K562 treated with DMSO at 1 percent for 24 hours (cell line): ENCODE data around the gene LRRK1. TPM values are rescaled to one million over a fixed set of nuclear protein-coding genes. Genes with fewer than 3 reads are reported as not detected.

ENCODE experiments used
- total RNA-seq: library from RNA; unstranded; fragments of 300-600 nt; gene quantifications from 2 replicates; pipeline ENCODE4 v1.2.3, GENCODE V29; 2022; ENCODE audit warnings: low read depth; ENCODE audit not compliant: insufficient read depth

LRRK1 gene
- 0.36 and 0.42 TPM in 2 replicates for total RNA-seq

DNA sequence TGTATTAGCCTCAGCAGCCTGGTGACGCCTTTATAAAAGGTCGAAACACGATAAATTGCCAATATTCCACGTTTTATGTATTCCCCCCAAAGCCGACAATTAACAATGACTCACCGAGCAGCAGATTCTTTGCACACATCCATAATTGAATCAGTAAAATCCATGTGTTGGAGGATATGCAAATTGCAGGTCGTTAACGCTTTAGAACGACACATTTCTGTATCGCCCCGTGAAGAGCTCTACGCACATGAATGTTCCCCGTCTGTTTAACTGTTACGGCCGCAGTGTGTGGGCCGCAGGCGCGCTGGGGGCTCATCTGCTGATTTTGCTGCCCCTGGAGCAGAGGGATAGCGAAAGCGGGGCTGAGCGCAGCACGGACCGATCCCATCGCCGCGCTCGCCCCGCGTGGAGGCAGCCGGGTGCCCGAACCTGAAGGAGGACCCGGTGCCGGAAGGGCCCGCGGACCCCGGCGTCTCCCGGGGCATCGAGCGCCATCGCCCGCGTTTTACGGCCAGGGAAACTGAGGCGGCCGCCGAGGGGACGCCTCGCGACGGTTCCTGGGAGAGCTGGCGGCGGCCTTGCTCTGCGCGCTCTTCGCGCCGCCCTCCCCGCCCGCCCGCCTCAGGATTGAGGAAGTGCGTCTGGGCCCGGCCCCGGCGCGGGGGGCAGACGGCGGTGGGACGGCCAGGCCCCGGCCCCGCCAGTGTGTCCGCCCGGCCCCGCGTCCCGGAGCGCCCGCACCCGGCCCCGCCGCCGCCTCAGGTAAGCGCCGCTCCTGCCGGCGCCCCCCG is at the start of gene LRRK1:
Gene LRRK1, plus strand, starts transcription at position 668 of the 791 bp plus-strand sequence. CDS start 5,276 bp downstream, outside the sequence.

GRCh38 chr15:100879464-100880138 is 39.6 kb upstream of the LRRK1 start, which contains the start of gene ALDH1A3:
Gene ALDH1A3 (plus strand): TSS chr15:100879831. CDS start chr15:100879908, 77 bp downstream.

Other genes starting within 250 kb of the LRRK1 start
- not detected in 2 replicates for gene ALDH1A3, start 39.5 kb upstream of the LRRK1 start, total RNA-seq